Activated CD4-positive, alpha-beta memory T cell treated with anti-CD3 and anti-CD28 coated beads for 36 hours (primary cell): Measurements from ENCODE around the gene AFF4. TPM values are rescaled to one million over a fixed set of nuclear protein-coding genes. Genes with fewer than 3 reads are reported as not detected.
"Not testable (repeated sequence)": the region's sequence is repeated elsewhere in the genome, so short reads cannot be mapped to it uniquely, and the experiment has no call there.

Experiments
- CTCF ChIA-PET: fragments of 350-600 bp; sonication (Branson Sonifier 250); formaldehyde crosslinking; loops from one replicate; lab custom pipeline; 2021; ENCODE audit warnings: antibody characterized with exemption, inconsistent platforms; lab: Charles Lee
- POLR2A ChIA-PET: fragments of 350-600 bp; sonication (Branson Sonifier 250); formaldehyde crosslinking; loops from one replicate; lab custom pipeline; 2021; ENCODE audit warnings: antibody characterized with exemption; lab: Charles Lee
- DNase-seq: peaks from one replicate; pipeline ENCODE4 v3.0.0-alpha.2; 2020
- H3K27ac Mint-ChIP-seq: one replicate; pipeline ENCODE4 v1.8.0; 2021; ENCODE audit warnings: mixed read lengths
- H3K27me3 Mint-ChIP-seq: one replicate; pipeline ENCODE4 v1.8.0; 2021; ENCODE audit warnings: mixed read lengths
- H3K36me3 Mint-ChIP-seq: one replicate; pipeline ENCODE4 v1.8.0; 2021; ENCODE audit warnings: mixed read lengths
- H3K4me1 Mint-ChIP-seq: one replicate; pipeline ENCODE4 v1.8.0; 2021; ENCODE audit warnings: low read depth, mixed read lengths
- H3K4me3 Mint-ChIP-seq: one replicate; pipeline ENCODE4 v1.8.0; 2021; ENCODE audit warnings: mild to moderate bottlenecking, mixed read lengths
- H3K9me3 Mint-ChIP-seq: one replicate; pipeline ENCODE4 v1.8.0; 2021; ENCODE audit warnings: mixed read lengths
- intact Hi-C: fragments of 100-400 bp; cut with micrococcal nuclease; formaldehyde crosslinking; loops from one replicate; pipeline ENCODE4 v1.15.1; 2023
- total RNA-seq, 2 experiments: library from RNA; stranded (reverse); gene quantifications; one replicate each; pipeline ENCODE4 v1.2.3, GENCODE V29; 2021

The AFF4 gene
- total RNA-seq, 2 experiments from 2014 or later: 21.9 to 22.1 TPM

- no peaks in the 10 kb centered on the region for H3K9me3 Mint-ChIP-seq
- H3K27ac Mint-ChIP-seq: no peak overlapping the region
- peaks cover 9% of the 10 kb centered on the region for H3K36me3 Mint-ChIP-seq
- peaks cover 46% of the 10 kb centered on the region for H3K4me1 Mint-ChIP-seq
- no peaks in the 10 kb centered on the region for H3K27me3 Mint-ChIP-seq
- CTCF ChIA-PET: no interaction called here
- no peak overlapping the region for H3K4me3 Mint-ChIP-seq
- intact Hi-C loops: no loop called here
- POLR2A ChIA-PET: no interaction called here
- no peak for DNase-seq
These were observed 15.8 kb downstream of the AFF4 start for GRCh38 chr5:132947671-132948070.

- H3K4me3 Mint-ChIP-seq, H3K36me3 Mint-ChIP-seq, H3K27ac Mint-ChIP-seq, POLR2A ChIA-PET, H3K27me3 Mint-ChIP-seq, intact Hi-C loops, DNase-seq, H3K9me3 Mint-ChIP-seq: not testable (repeated sequence)
- CTCF ChIA-PET: interaction anchor here (0.9 kb wide), 1 partner anchor 125 kb away, joined by 3 read pairs; no protein-coding TSS in a partner anchor
- peaks cover 38% of the 10 kb centered on the region for H3K4me1 Mint-ChIP-seq
These were observed 18.1 kb downstream of the AFF4 start for GRCh38 chr5:132945315-132945714.

- CTCF ChIA-PET: no interaction called here
- no peak overlapping the region for H3K4me3 Mint-ChIP-seq
These were observed 19.9 kb downstream of the AFF4 start for GRCh38 chr5:132943362-132944022.

GRCh38 chr5:132941331-132941730 is 22.1 kb downstream of the AFF4 start:
- peaks cover 23% of the 10 kb centered on the region for H3K4me1 Mint-ChIP-seq
- ChIA-PET POLR2A (interaction anchor here (1.0 kb wide), 1 partner anchor 22 kb away, joined by 3 read pairs; no protein-coding TSS in a partner anchor), CTCF (no interaction called here)
- no peaks in the 10 kb centered on the region for H3K9me3 Mint-ChIP-seq
- peak overlapping the region; percentile 5 for H3K27ac Mint-ChIP-seq
- intact Hi-C loops: no loop called here
- no peaks in the 10 kb centered on the region for H3K27me3 Mint-ChIP-seq
- H3K4me3 Mint-ChIP-seq: no peak overlapping the region
- H3K36me3 Mint-ChIP-seq: peaks cover 10% of the 10 kb centered on the region
- DNase-seq: no peak

More at GRCh38 chr5:132943362-132944022, 19.9 kb downstream of the AFF4 start:
- no peaks in the 10 kb centered on the region for H3K27me3 Mint-ChIP-seq
- intact Hi-C loops: no loop called here
- no peaks in the 10 kb centered on the region for H3K9me3 Mint-ChIP-seq
- POLR2A ChIA-PET: no interaction called here
- DNase-seq: no peak
- peaks cover 33% of the 10 kb centered on the region for H3K4me1 Mint-ChIP-seq
- no peak overlapping the region for H3K27ac Mint-ChIP-seq
- H3K36me3 Mint-ChIP-seq: peaks cover 3% of the 10 kb centered on the region

- Mint-ChIP-seq H3K36me3 (peaks cover 30% of the 10 kb centered on the region), H3K27ac (no peak overlapping the region), H3K4me3 (no peak overlapping the region), H3K27me3 (no peaks in the 10 kb centered on the region), H3K9me3 (no peaks in the 10 kb centered on the region), H3K4me1 (peaks cover 1% of the 10 kb centered on the region)
- ChIA-PET POLR2A (no interaction called here), CTCF (no interaction called here)
- intact Hi-C loops: no loop called here
- DNase-seq: no peak
These were observed 35.4 kb downstream of the AFF4 start for GRCh38 chr5:132928062-132928407.

GRCh38 chr5:132927355-132928061 is 35.9 kb downstream of the AFF4 start:
- no peak for DNase-seq
- Mint-ChIP-seq H3K4me1 (peaks cover 1% of the 10 kb centered on the region), H3K36me3 (peaks cover 25% of the 10 kb centered on the region), H3K27me3 (no peaks in the 10 kb centered on the region), H3K4me3 (no peak overlapping the region), H3K9me3 (no peaks in the 10 kb centered on the region), H3K27ac (no peak overlapping the region)
- POLR2A ChIA-PET: no interaction called here
- intact Hi-C loops: no loop called here
- CTCF ChIA-PET: no interaction called here

- no peak overlapping the region for H3K27ac Mint-ChIP-seq
- H3K9me3 Mint-ChIP-seq: no peaks in the 10 kb centered on the region
- no peaks in the 10 kb centered on the region for H3K27me3 Mint-ChIP-seq
- H3K4me1 Mint-ChIP-seq: peaks cover 1% of the 10 kb centered on the region
- DNase-seq: no peak
- intact Hi-C loops: no loop called here
- ChIA-PET POLR2A (no interaction called here), CTCF (no interaction called here)
- peaks cover 30% of the 10 kb centered on the region for H3K36me3 Mint-ChIP-seq
- H3K4me3 Mint-ChIP-seq: no peak overlapping the region
These were observed 37.0 kb downstream of the AFF4 start for GRCh38 chr5:132926437-132926836.

GRCh38 chr5:132916086-132916485 is 47.3 kb downstream of the AFF4 start:
- POLR2A ChIA-PET: no interaction called here
- Mint-ChIP-seq H3K4me3 (no peak overlapping the region), H3K9me3 (no peaks in the 10 kb centered on the region), H3K4me1 (peaks cover 1% of the 10 kb centered on the region), H3K27me3 (no peaks in the 10 kb centered on the region), H3K36me3 (peaks cover 15% of the 10 kb centered on the region), H3K27ac (no peak overlapping the region)
- CTCF ChIA-PET: interaction anchor here (0.7 kb wide), 1 partner anchor 24 kb away, joined by 3 read pairs; no protein-coding TSS in a partner anchor
- intact Hi-C loops: no loop called here
- DNase-seq: no peak

GRCh38 chr5:132915681-132916080 is 47.8 kb downstream of the AFF4 start:
- H3K4me1 Mint-ChIP-seq: peaks cover 1% of the 10 kb centered on the region
- CTCF ChIA-PET: interaction anchor here (0.7 kb wide), 1 partner anchor 24 kb away, joined by 3 read pairs; no protein-coding TSS in a partner anchor
- POLR2A ChIA-PET: no interaction called here
- H3K9me3 Mint-ChIP-seq: no peaks in the 10 kb centered on the region
- no peak for DNase-seq
- H3K27me3 Mint-ChIP-seq: no peaks in the 10 kb centered on the region
- H3K4me3 Mint-ChIP-seq: no peak overlapping the region
- intact Hi-C loops: no loop called here
- H3K27ac Mint-ChIP-seq: no peak overlapping the region
- H3K36me3 Mint-ChIP-seq: peaks cover 15% of the 10 kb centered on the region

- H3K36me3 Mint-ChIP-seq: peaks cover 10% of the 10 kb centered on the region
- no peak overlapping the region for H3K27ac Mint-ChIP-seq
- ChIA-PET POLR2A (no interaction called here), CTCF (interaction anchor here (0.7 kb wide), 1 partner anchor 80 kb away, joined by 4 read pairs; no protein-coding TSS in a partner anchor)
- intact Hi-C loops: no loop called here
- H3K27me3 Mint-ChIP-seq: no peaks in the 10 kb centered on the region
- H3K9me3 Mint-ChIP-seq: no peaks in the 10 kb centered on the region
- DNase-seq: no peak
- H3K4me3 Mint-ChIP-seq: no peak overlapping the region
- H3K4me1 Mint-ChIP-seq: peaks cover 16% of the 10 kb centered on the region
These were observed 53.7 kb downstream of the AFF4 start for GRCh38 chr5:132909702-132910101.

- DNase-seq: no peak
- H3K36me3 Mint-ChIP-seq: peaks cover 6% of the 10 kb centered on the region
- ChIA-PET POLR2A (no interaction called here), CTCF (no interaction called here)
- H3K4me1 Mint-ChIP-seq: peaks cover 16% of the 10 kb centered on the region
- H3K27ac Mint-ChIP-seq: no peak overlapping the region
- no peaks in the 10 kb centered on the region for H3K27me3 Mint-ChIP-seq
- no peaks in the 10 kb centered on the region for H3K9me3 Mint-ChIP-seq
- H3K4me3 Mint-ChIP-seq: no peak overlapping the region
- intact Hi-C loops: no loop called here
These were observed 56.3 kb downstream of the AFF4 start for GRCh38 chr5:132907161-132907560.

GRCh38 chr5:132905938-132906337 is 57.5 kb downstream of the AFF4 start:
- no peak for DNase-seq
- Mint-ChIP-seq H3K4me1 (peaks cover 16% of the 10 kb centered on the region), H3K4me3 (no peak overlapping the region), H3K27ac (no peak overlapping the region), H3K27me3 (no peaks in the 10 kb centered on the region), H3K36me3 (peaks cover 2% of the 10 kb centered on the region), H3K9me3 (no peaks in the 10 kb centered on the region)
- CTCF ChIA-PET: no interaction called here
- POLR2A ChIA-PET: no interaction called here
- intact Hi-C loops: no loop called here
